HCT116 (cell line): ENCODE measurements around the gene RPS27.
A peak's percentile ranks its signal among the peaks of the same experiment; 100 is the strongest.

Source experiments
- CTCF ChIP-seq, 3 experiments: fragments of 200-600 bp in 1 of 3; sonication (generic) in 1 of 3; IDR thresholded peaks in 2 of 3; conservative IDR thresholded peaks in 1 of 3; 2 replicates each; pipeline ENCODE4 v1.5.1; 2012 to 2017; ENCODE audit warnings: low read depth in 2 of 3, low read length in 2 of 3, antibody characterized with exemption in 1 of 3, borderline replicate concordance in 1 of 3, control low read depth in 1 of 3, mild to moderate bottlenecking in 1 of 3, mixed read lengths in 1 of 3, mixed run types in 1 of 3, moderate library complexity in 1 of 3; ENCODE audit not compliant: insufficient read depth in 1 of 3
- POLR2A ChIP-seq: IDR thresholded peaks from 2 replicates; pipeline ENCODE4 v1.7.0; 2011; ENCODE audit warnings: borderline replicate concordance; ENCODE audit not compliant: insufficient read depth, insufficient read length; ENCODE audit errors: extremely low read depth
- REST ChIP-seq: IDR thresholded peaks from 2 replicates; pipeline ENCODE4 v1.6.1; 2012; ENCODE audit warnings: low read depth

GRCh38 chr1:153977250-153978240 is 13.0 kb upstream of the RPS27 start, which contains the start of gene JTB:
- TF ChIP-seq REST (no peak), CTCF (IDR thresholded peaks at IDR 0.05 in 2 of 3, conservative IDR thresholded peaks at IDR 0.05 in 1 of 3; ENCODE audit: borderline replicate concordance in 1 of 3, insufficient read depth in 1 of 3, low read depth in 2 of 3, low read length in 2 of 3) (no peak), POLR2A (peak; percentile 48)
